GM11168 (cell line): ENCODE measurements around the gene PHETA1.
"Not testable (repeated sequence)": the region's sequence is repeated elsewhere in the genome, so short reads cannot be mapped to it uniquely, and the experiment has no call there.

Experiments
- in situ Hi-C: fragments of 300-500 bp; cut with MboI; formaldehyde crosslinking; loops from one replicate; pipeline ENCODE4 v1.12.0; 2022; ENCODE audit warnings: low sequenced_read_pairs; ENCODE audit not compliant: unreplicated experiment

PHETA1 gene

DNA sequence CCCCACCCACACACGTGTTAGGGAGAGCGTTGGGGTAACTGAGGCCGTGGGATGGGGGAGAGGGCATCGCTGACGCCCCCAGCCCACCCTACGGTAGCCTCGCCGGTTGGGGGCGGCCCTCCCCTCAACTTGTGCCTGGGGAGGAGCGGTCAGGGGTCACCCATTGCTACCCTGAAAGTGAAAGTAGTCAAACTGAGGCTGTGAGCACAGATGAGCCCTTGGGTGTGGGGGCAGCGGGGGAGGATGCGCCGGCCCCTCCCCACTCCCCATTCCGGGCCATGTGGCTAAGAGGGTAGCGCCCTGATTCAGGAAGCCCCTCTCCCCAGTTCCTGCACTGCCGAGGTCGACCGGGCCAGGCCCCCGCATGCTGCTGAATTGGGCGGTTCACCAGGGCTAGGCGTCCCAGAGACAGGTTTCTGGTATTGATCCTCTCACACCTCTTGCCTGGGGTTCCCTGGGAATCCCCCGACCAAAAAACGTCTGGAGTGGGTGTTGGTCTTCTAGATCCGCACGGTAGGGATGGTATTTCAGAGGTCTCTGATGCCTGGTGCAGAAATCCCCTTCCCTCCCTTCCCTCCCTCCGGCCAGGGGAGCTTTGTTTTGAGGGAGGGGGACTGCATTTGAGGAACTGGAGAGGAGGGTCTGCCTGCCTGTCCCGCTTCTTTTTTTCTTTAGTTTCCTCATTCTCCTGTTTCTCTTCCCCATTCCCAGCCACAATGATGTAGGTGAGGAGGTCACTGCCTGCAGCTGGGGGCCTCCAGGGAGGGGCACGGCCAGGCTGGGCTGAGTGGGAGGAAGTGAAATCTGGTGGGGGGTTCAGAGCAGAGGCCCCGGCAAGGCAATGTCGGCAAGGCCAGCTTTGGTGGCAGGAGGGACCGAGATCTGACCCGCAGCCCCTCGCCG, 37.8 kb upstream of the PHETA1 start:
- in situ Hi-C loops = loop anchor here (5.0 kb wide), 1 partner anchor 36 kb away; no protein-coding TSS in a partner anchor

DNA sequence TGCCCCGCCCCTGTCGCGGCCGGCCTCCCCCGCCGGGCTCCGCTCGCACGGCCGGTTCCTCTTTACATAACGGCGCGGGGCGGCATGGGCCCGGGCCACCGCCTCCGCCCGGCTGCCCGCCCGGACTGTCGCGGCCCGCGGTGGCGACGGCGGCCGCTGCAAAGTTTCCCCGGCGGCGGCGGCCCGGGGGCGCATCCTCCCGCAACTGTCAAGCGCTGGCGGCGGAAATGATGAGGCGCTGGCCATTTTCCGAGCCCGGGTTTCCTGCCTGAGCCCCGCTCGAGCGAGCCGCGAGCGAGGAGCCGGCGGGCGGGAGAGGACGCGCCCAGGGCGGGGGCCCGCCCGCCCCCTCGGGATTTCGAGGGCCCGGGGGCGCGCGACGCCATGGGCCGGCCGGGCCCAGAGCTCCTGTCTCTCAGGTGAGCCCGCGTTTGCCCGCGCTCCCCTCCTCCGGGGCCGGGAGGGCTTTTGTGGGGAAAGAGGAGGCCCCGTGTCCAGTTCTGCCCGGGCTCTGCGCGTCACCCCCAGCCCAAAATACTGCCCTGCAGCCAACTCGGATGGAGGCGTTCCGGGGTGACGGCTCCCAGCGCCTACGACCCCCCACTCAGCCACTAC, 37.1 kb upstream of the PHETA1 start, which contains the start of gene SH2B3:
Gene SH2B3, plus strand, starts transcription at position 65 of the 615 bp plus-strand sequence. CDS start 12,223 bp downstream, outside the sequence.
- in situ Hi-C loops = loop anchor here (5.0 kb wide), 1 partner anchor 36 kb away; no protein-coding TSS in a partner anchor

DNA sequence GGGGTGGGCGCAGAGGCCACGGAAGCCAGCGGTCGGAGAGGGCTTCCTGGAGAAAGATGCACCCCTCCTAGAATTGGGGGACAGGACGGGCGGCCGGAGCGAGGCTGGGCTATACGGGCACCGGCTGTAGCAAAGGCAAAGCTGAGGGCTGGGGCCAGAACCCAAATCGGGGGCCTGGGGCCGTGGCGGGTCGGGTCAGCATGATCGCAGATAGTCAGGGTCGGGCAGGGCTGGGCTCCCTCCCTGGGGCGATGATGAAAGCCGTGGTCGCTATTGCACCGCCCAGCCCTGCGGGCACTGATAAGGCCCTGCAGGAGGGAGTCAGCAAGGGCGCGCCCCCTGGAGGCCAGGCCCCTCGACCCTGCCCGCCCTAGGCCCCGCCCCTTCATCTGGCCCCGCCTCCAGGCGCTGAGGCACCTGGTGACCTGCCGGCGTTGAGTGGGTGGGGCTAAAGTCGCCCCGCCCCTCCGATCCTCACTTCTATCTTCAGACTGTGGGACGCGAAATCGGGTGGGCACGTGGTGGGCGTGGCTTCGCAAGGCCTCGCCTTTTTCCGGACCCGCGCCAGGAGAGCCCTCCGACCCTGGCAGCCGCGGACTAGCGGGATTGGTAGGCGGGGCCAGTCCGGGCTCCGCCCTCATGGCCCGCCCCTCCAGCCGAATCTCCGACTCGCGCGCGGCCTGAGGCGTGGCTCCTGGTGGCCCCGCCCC, 36.4 kb upstream of the PHETA1 start:
- in situ Hi-C loops = loop anchor here (5.0 kb wide), 1 partner anchor 37 kb away; no protein-coding TSS in a partner anchor

DNA sequence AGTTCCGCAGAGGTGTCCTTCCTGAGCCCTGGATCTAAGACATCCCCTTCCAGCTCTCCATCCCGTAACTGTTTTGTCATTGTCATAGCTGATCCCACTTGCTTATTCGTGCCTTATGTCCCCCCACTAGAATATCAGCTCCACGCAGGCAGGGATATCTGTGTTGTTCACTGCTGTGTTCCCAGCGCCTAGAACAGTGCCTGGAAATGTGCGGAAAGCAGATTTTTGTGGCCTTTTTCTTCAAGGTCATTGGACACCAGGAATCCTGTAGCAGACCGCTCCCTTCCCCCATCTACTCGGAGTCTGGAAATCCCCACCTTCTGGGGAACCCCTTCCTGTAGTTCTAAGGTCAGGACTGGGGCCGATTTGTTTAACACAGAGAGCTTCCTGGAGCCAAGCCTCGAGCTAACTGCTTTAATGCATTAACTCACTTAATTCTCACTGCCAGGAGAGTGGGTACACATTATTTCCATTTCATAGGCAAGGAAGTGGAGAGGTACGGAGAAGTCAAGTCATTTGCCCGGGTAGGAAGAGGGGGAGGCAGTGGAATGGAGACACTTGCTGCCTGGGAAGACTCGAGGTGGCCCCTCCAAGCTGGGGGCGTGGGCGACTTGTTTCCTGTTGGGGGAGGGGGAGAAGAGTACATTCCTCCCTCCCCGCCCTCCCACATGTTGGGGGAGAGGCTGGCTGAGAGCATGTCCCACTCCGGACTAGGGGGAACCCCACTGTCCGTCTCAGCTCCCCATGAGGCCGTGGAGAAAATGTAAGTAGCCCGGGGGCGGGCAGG, 35.7 kb upstream of the PHETA1 start:
- in situ Hi-C loops = loop anchor here (5.0 kb wide), 1 partner anchor 38 kb away; no protein-coding TSS in a partner anchor

DNA sequence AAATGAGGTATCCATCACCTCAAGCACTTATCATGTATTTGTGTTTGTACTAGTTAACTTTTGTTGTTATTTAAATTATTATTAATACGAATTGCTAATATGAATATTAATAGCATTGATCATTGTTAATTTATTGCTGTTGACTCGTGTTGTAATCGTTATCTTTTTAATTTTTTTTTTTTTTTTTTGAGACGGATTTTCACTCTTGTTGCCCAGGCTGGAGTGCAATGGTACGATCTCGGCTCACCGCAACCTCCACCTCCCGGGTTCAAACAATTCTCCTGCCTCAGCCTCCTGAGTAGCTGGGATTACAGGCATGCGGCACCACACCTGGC, 33.6 kb upstream of the PHETA1 start:
- in situ Hi-C loops = not testable (repeated sequence)

DNA sequence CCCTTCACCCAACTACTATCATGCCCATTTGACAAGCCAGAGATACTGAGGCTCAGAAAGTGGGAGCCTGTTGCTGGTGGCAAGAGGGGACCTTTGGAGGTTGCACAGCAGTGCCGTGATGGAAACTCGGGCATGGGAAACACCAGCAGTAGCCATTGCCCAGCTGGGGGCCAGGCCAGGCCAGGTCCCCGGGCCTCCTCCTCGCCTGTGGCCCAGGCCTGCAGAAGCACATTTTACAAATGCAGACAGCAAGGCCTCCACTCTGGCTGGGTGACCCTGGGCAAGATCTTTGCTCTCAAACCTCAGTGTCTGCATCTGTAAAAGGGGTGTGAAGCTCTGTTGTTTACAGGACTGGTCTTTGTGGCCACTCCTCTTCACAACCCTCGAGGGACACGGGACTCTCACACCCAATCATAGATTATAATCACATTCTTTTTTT, 32.3 kb upstream of the PHETA1 start:
- in situ Hi-C loops = no loop called here

DNA sequence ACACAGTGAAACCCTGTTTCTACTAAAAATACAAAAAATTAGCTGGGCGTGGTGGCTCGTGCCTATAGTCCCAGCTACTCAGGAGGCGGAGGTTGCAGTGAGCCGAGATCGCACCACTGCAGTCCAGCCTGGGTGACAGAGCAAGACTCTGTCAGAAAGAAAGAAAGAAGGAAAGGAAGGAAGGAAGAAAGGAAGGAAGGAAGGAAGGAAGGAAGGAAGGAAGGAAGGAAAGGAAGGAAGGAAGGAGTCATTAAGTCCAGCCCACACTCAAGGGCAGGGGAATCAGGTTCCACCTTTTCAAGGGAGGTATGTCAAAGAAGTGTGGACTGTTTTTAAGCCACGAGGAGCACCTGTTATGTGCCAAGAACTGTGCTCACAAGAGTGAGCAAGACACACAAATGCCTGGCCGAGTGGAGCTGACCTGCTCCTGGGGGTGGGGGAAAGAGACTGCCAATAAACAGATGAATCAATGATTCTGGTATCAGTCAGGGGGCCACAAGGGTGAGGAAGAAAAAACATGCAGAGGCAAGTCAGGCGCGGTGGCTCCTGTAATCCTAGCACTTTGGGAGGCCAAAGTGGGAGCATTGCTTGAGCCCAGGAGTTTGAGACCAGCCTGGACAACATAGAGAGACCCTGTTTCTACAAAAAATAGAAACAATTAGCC, 31.0 kb upstream of the PHETA1 start:
- in situ Hi-C loops = not testable (repeated sequence)

DNA sequence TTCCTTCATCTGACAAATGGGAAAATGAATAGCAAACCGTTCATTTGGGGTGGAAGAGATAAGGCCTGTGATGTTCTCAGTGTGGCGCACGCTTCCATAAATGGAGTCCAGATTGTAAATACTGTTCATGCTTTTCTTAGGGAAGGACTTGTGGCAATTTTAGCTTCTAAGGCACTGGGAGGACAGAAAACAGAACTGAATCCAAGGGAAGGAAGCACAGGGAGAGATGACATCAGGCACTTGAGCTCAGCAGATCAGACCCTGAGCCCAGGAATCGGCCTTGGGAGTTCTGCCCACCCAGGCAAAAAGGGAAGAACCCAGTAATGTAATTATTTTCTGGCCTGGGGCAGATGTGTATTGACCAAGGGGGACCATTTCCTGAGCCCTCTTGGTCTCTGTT, 29.6 kb upstream of the PHETA1 start:
- in situ Hi-C loops = no loop called here

DNA sequence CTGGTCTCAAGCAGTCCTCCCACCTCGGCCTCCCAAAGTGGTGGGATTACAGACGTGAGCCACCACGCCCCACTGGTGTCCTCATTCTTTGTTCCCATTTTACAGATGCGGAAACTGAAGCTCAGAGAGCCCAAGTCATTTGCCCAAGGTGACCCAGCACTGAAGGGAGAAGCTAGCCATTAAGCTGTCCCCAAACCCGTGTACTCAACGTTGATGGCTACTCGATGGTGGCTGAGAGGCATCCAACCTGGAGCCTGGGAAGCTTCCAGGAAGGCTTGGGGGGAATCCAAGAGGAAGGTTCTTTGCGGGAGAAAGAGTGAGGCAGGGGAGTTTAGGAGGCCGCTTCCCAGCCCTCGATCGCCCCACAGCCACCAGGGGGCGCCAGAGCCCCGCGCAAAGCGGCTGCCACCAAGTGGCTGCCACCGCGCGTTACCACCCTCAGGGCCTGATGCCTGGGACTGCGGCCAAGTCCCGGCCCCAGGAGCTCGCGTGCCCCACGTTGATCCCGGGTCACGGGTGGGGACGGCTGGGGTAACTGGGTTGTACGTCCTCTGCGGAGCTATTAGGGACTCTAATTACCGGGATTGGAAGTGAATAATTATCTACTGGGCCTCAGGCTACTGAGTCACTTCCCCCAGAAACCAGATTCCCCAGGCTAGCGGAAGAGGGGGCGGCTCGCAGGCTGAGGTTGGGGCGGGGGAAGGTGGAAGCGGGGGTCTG, 28.0 kb upstream of the PHETA1 start:
- in situ Hi-C loops = no loop called here

DNA sequence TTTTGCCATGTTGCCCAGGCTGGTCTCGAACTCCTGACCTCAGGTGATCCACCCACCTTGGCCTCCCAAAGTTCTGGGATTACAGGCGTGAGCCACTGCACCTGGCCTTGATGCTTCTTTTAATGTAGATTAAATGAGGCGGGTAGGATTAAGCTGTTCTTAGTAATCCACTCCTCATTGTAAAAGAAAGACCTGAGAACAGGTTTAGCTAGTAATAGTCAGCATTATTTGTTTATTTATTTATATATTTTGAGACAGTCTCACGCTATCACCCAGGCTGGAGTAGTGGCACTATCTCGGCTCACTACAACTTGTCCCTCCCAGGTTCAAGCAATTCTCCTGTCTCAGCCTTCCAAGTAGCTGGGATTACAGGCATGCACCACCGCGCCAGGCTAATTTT, 27.4 kb upstream of the PHETA1 start:
- in situ Hi-C loops = not testable (repeated sequence)

DNA sequence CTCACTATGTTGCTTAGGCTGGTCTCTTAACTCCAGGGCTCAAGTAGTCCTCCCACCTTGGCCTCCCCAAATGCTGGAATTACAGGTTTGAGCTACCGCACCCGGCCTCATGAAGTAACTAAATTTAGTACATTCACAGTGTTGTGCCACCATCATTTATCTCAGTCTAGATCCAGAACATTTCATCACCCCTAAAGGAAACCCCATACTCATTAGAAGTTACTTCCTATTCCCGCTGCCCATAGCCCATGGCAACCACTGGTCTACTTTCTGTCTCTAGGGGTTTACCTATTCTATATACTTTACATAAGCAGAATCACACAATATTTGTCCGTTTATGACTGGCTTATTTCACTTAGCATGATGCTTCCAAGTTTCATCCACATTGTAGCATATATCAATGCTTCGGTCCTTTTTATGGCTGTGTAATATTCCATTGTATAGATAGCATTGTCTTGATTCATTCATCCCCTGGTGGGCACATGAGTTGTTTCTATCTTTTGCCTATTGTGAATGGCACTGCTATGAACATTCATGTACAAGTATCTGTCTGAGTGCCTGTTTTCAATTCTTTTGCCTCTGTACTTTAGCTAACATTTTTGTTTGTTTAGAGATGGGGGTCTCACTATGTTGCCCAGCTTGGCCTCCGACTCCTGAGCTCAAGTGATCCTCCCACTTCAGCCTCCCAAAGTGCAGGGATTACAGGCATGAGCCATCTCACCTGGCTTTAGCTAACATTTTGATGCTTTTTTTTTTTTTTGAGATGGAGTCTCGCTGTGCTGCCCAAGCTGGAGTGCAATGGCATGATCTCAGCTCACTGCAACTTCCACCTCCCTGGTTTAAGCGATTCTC, 26.7 kb upstream of the PHETA1 start:
- in situ Hi-C loops = no loop called here

DNA sequence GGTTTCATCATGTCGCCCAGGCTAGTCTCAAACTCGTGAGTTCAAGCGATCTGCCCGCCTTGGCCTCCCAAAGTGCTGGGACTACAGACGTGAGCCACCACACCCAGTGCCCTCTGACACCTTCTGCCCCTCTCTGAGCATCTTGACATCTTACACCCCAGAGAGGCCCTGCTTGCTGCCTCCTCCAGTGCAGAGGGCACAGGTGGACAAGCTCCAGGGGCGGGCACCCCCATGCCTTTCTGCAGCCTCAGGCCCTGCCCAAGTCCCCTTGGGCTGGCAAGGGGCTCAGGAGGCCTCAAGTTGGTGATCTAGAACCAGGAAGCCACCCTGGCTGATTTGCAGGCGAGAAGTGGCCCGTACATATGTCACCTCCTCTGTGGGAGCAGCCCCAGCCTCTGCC, 25.6 kb upstream of the PHETA1 start:
- in situ Hi-C loops = no loop called here

DNA sequence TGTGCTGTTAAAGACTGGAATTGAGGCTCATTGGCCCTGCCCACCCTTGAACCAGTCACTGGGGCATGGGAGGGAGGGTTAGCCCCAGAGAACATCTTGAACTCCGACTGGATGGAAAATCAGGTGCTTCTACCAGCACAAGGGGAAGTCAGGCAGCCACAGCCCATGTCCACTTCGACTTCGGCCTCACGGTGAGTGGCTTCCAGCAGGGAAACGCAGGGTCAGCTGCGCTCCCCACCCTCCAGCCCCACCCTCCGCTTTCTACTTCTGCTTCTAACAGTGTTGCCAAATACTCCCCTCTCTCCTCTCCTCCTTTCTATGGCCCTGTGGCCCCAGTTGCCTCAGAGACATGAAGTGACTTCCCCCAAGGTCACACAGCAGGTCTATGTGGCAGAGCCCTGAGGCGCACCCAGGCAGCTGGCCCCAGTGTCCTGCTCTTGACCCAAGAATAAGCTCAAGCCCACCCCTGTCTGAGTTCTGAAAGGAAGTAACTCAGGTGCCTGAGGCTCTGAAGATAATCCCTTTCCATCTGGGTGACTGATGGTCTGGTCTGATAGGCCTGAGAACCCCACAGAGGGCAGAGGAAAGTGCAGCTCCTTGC, 24.9 kb upstream of the PHETA1 start:
- in situ Hi-C loops = no loop called here

DNA sequence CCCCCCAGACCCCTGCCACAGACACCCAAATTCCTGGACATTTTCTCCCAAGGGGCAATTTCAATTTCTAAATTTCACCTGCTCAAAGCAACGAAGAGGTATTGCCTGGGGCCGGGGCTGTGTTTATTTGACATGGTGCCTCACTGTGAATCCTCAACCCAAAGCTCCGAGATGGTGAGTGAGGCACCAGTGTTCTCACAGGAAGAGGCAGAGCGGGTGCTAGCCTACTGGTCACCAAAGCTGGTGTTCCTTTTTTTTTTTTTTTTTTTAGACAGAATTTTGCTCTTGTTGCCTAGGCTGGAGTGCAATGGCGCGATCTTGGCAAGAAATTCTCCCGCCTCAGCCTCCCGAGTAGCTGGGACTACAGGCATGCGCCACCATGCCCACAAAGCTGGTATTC, 22.0 kb upstream of the PHETA1 start:
- in situ Hi-C loops = no loop called here

DNA sequence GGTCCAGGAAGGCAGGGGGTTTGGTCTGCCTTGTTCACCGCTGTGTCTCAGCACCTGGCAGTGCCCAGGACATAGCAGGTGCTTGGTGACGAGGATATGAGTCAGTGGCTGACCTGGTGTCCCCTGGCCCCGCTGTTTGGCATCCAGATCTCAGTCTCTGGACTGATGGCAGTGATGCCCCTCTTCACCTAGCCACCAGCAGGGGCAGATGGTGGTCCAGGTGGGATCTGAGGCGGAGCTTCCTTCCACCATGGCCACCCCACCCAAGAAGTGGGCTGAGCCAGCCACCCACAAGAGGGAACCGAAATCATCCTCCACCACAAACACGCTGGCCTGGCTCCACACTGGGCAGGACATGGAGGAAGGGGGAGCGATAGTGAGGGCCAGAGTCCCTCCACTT, 20.7 kb upstream of the PHETA1 start:
- in situ Hi-C loops = no loop called here

DNA sequence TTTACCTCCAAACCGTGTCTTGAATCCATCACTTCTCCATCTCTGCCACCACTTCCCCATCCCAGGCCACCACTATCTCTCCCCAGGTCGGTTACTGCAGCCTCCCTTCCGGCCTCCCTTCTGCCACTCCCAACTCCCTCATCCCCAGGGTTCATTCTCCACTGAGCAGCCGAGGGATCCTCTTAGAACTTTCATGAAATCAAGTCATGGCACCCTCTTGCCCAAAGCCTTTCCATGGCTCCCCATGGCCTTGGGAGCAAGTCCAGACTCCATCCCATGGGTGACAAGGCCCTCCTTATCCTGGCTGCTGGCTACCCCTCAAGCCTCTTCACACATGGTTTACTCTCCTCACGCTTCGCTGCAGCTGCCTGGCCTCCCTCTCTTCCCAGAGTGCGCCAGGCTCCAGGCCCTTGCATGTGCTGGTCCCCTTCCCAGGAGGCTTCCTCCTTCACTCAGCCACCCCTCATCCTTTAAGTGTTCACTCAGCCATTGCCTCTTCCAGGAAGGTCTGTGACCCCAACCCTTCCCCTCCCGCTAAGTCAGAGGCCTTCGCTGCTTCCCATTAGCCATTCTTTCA, 18.9 kb upstream of the PHETA1 start:
- in situ Hi-C loops = no loop called here

DNA sequence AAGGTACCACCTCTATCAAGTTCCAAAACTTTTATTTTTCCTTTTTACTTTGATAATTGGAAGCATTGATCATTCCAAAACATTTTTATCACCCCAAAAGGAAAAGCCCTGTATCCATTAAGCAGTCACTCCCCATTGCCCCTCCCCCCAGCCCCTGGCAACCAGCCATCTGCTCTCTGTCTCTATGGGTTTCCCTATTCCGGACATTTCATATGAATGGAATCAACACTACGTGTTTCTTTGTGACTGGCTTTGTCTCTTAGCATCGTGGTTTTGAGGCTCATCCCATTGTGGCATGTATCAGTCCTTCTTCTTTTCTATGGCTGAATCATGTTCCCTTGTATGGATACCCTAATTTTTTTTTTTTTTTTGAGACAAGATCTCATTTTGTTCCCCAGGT, 18.0 kb upstream of the PHETA1 start:
- in situ Hi-C loops = no loop called here
